Liver (tissue), 9 donors: Measurements from ENCODE around the gene TBL1XR1. TPM values are rescaled to one million over a fixed set of nuclear protein-coding genes. Genes with fewer than 3 reads are reported as not detected.

Experiments
- DNase-seq: peaks from one replicate; pipeline ENCODE4 v3.0.0-alpha.2; 2017; ENCODE audit warnings: low spot score
- H3K27ac ChIP-seq, 2 donors: one replicate each; pipeline ENCODE4 v1.7.0; 2013; ENCODE audit warnings: inconsistent platforms in 2 of 2, low read length in 2 of 2, control low read depth in 1 of 2, low read depth in 1 of 2, mild to moderate bottlenecking in 1 of 2
- H3K27me3 ChIP-seq, 4 donors: one replicate each; pipeline versions ENCODE4 v1.6.1 to v1.7.0; 2013; ENCODE audit warnings: low read length in 3 of 4, inconsistent platforms in 1 of 4, mild to moderate bottlenecking in 1 of 4, moderate library complexity in 1 of 4; ENCODE audit not compliant: control insufficient read depth in 4 of 4, insufficient read depth in 4 of 4
- H3K36me3 ChIP-seq, 4 donors: one replicate each; pipeline versions ENCODE4 v1.6.1 to v1.7.0; 2013; ENCODE audit warnings: low read length in 3 of 4, mild to moderate bottlenecking in 3 of 4, low read depth in 1 of 4, moderate library complexity in 1 of 4; ENCODE audit not compliant: control insufficient read depth in 4 of 4, insufficient read depth in 3 of 4
- H3K4me1 ChIP-seq, 4 donors: one replicate each; pipeline versions ENCODE4 v1.6.1 to v1.7.0; 2013; ENCODE audit warnings: low read length in 3 of 4, mild to moderate bottlenecking in 3 of 4, moderate library complexity in 1 of 4; ENCODE audit not compliant: control insufficient read depth in 4 of 4, insufficient read depth in 4 of 4
- H3K4me3 ChIP-seq, 3 donors: one replicate each; pipeline versions ENCODE4 v1.6.1 to v1.7.0; 2013; ENCODE audit warnings: low read length in 3 of 3, control low read depth in 1 of 3, low read depth in 1 of 3, mild to moderate bottlenecking in 1 of 3
- H3K9ac ChIP-seq, 2 donors: one replicate each; pipeline ENCODE4 v1.7.0; 2013; ENCODE audit warnings: low read length in 2 of 2, mild to moderate bottlenecking in 2 of 2, moderate library complexity in 2 of 2, control low read depth in 1 of 2, low read depth in 1 of 2
- H3K9me3 ChIP-seq, 4 donors: one replicate each; pipeline versions ENCODE4 v1.6.1 to v1.7.0; 2013; ENCODE audit warnings: low read length in 3 of 4; ENCODE audit not compliant: control insufficient read depth in 4 of 4
- ATF3 ChIP-seq: IDR thresholded peaks from 2 replicates; pipeline ENCODE4 v1.6.1; 2016; ENCODE audit warnings: antibody characterized with exemption
- CTCF ChIP-seq: fragments of 150-350 bp; IDR thresholded peaks from 2 replicates; pipeline ENCODE4 v1.5.1; 2017; ENCODE audit warnings: improper control_type of control experiment, low read depth, low read length; ENCODE audit not compliant: missing input control
- EGR1 ChIP-seq, 2 donors: IDR thresholded peaks; 2 replicates each; pipeline ENCODE4 v1.6.1; 2016 to 2018; ENCODE audit warnings: antibody characterized with exemption in 2 of 2, low read depth in 2 of 2
- GABPA ChIP-seq, 2 donors: IDR thresholded peaks in 1 of 2; conservative IDR thresholded peaks in 1 of 2; 2 replicates each; pipeline ENCODE4 v1.6.1; 2016; ENCODE audit warnings: antibody characterized with exemption in 2 of 2, mild to moderate bottlenecking in 1 of 2, moderate library complexity in 1 of 2
- HNF4A ChIP-seq, 2 donors: conservative IDR thresholded peaks; 2 replicates each; pipeline ENCODE4 v1.6.1; 2016; ENCODE audit warnings: antibody characterized with exemption in 2 of 2, mild to moderate bottlenecking in 2 of 2
- HNF4G ChIP-seq: IDR thresholded peaks from 2 replicates; pipeline ENCODE4 v1.6.1; 2016; ENCODE audit warnings: antibody characterized with exemption
- JUND ChIP-seq, 2 donors: IDR thresholded peaks; 2 replicates each; pipeline ENCODE4 v1.6.1; 2016; ENCODE audit warnings: antibody characterized with exemption in 2 of 2
- MAX ChIP-seq: IDR thresholded peaks from 2 replicates; pipeline ENCODE4 v1.6.1; 2016; ENCODE audit warnings: antibody characterized with exemption
- NR2F2 ChIP-seq: IDR thresholded peaks from 2 replicates; pipeline ENCODE4 v1.6.1; 2016; ENCODE audit warnings: antibody characterized with exemption
- RAD21 ChIP-seq, 2 donors: IDR thresholded peaks; 2 replicates each; pipeline ENCODE4 v1.6.1; 2016; ENCODE audit warnings: antibody characterized with exemption in 2 of 2, mild to moderate bottlenecking in 2 of 2
- REST ChIP-seq: IDR thresholded peaks from 2 replicates; pipeline ENCODE4 v1.6.1; 2016; ENCODE audit warnings: antibody characterized with exemption, mild to moderate bottlenecking
- RXRA ChIP-seq, 2 donors: IDR thresholded peaks; 2 replicates each; pipeline ENCODE4 v1.6.1; 2017 to 2018; ENCODE audit warnings: antibody characterized with exemption in 2 of 2, mild to moderate bottlenecking in 1 of 2
- SP1 ChIP-seq: IDR thresholded peaks from 2 replicates; pipeline ENCODE4 v1.6.1; 2018; ENCODE audit warnings: antibody characterized with exemption, mild to moderate bottlenecking
- TAF1 ChIP-seq: conservative IDR thresholded peaks from 2 replicates; pipeline ENCODE4 v1.6.1; 2016; ENCODE audit warnings: antibody characterized with exemption, mild to moderate bottlenecking
- YY1 ChIP-seq: IDR thresholded peaks from 2 replicates; pipeline ENCODE4 v1.6.1; 2016; ENCODE audit warnings: antibody characterized with exemption, mild to moderate bottlenecking
- ZBTB33 ChIP-seq: IDR thresholded peaks from 2 replicates; pipeline ENCODE4 v1.6.1; 2016; ENCODE audit warnings: antibody characterized with exemption
- WGBS: extraction: QIAGEN DNeasy Blood & Tissue Kit; methylation state at CpG from one replicate; pipeline ENCODE4 v1.1.7; 2013; 5-methylcytosine and 5-hydroxymethylcytosine counted together
- polyA plus RNA-seq, 2 donors: library from polyadenylated mRNA; stranded (reverse) in 1 of 2; unstranded in 1 of 2; fragments of 200-250 nt in 1 of 2; fragments of >200 nt in 1 of 2; fragmentation: Nextera tagmentation in 1 of 2; extraction: Ambion mirVana in 1 of 2; gene quantifications; one replicate each; pipeline versions ENCODE4 v1.2.1 to v1.2.3, GENCODE V29; 2013 to 2015
- total RNA-seq, 2 donors: library from RNA; depleted of rRNA; stranded (reverse); fragments of >200 nt; gene quantifications; one replicate each; pipeline ENCODE4 v1.2.3, GENCODE V29; 2014
- donor health status: healthy.
- donor health status: healthy.
- donor health status: healthy.
- donor health status: healthy.
- donor health status: healthy.

TBL1XR1 gene
- total and polyA plus RNA-seq, 4 donors, result 10.3 to 65.9 (median 33.2) TPM

GRCh38 chr3:177069514-177070329, 127.6 kb downstream of the TBL1XR1 start:
- Histone ChIP-seq H3K4me3 (no peak overlapping the region), H3K9me3 (no peaks in the 10 kb centered on the region), H3K27me3 (no peaks in the 10 kb centered on the region), H3K27ac (no peak overlapping the region), H3K4me1 (peaks cover 0 to 3% (median 3%) of the 10 kb centered on the region in 4 donors), H3K9ac (no peak overlapping the region), H3K36me3 (no peaks in the 10 kb centered on the region)
- 98% methylated on average over 6 of the region's 6 CpGs for WGBS
- TF ChIP-seq TAF1 (no peak), HNF4G (no peak), ATF3 (no peak), MAX (no peak)
- no peak for DNase-seq

- no peak for DNase-seq
- no peak overlapping the region for H3K27ac ChIP-seq
- no peak overlapping the region for H3K9ac ChIP-seq
- H3K4me3 ChIP-seq, result no peak overlapping the region
- peaks cover 0 to 3% (median 3%) of the 10 kb centered on the region in 4 donors for H3K4me1 ChIP-seq
- TF ChIP-seq JUND (IDR thresholded peaks at IDR 0.05) (no peak), RXRA (IDR thresholded peaks at IDR 0.05) (no peak), ATF3 (no peak), EGR1 (IDR thresholded peaks at IDR 0.05; ENCODE audit: low read depth in 2 of 2) (no peak), SP1 (no peak), RAD21 (IDR thresholded peaks at IDR 0.05) (no peak), TAF1 (no peak), MAX (no peak), CTCF (no peak), ZBTB33 (no peak), GABPA (IDR thresholded peaks at IDR 0.05 in 1 of 2, conservative IDR thresholded peaks at IDR 0.05 in 1 of 2) (no peak), HNF4A (conservative IDR thresholded peaks at IDR 0.05) (no peak), YY1 (no peak), NR2F2 (no peak), REST (no peak)
- no peaks in the 10 kb centered on the region for H3K27me3 ChIP-seq
- H3K9me3 ChIP-seq, result no peaks in the 10 kb centered on the region
- WGBS, result 97% methylated on average over 3 of the region's 3 CpGs
- H3K36me3 ChIP-seq, result no peaks in the 10 kb centered on the region
Observed at GRCh38 chr3:177068967-177069366, 128.3 kb downstream of the TBL1XR1 start.
